Measurements from ENCODE around the gene FANCC.

The FANCC gene

DNA sequence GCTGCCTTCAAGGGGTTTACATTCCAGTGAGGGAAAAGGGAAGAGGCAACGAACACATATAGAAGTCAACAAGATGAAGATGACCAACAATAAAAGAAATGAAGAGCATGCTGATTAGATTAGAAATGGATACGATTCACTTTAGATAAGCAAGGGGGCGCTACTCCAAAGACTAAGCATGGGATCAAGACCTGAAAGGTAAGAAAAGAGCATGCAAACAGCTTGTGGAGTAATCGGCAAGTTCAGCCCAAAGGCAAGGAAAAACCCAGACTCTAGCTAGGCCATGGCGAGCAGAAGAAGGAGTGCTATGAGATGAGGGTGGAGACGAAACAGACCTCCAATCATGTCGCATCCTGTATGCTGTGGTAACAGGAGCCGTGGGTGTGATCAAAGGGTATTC lies 124.4 kb downstream of the FANCC start:
- no peak overlapping the region for H3K9ac ChIP-seq (ENCODE audit: low read depth, low read length)
- H3K9me3 ChIP-seq (ENCODE audit: control insufficient read depth, insufficient read depth, low read length) = no peaks in the 10 kb centered on the region
- H3K4me1 ChIP-seq (ENCODE audit: insufficient read depth, low read length) = peaks cover 14% of the 10 kb centered on the region
- H3K36me3 ChIP-seq (ENCODE audit: insufficient read depth, low read length) = no peaks in the 10 kb centered on the region

DNA sequence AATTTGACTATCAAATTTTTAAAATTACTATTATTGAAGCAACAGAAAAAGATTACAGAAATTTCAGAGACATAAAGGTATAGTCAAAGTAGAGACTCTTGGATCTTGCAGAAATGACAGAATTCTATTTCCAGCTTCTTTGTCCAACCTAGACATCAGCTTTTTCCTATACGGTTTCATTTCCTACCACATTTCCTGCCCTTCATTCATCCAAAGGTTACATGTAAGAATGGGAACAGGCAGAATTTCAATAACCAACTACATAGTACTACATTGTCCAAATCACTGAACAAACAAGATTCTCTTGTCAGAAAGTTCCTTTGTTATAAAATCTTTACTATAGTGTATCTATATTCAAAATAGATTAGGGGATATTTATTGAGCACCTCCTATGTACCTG lies 124.9 kb downstream of the FANCC start:
- H3K9me3 ChIP-seq (ENCODE audit: control insufficient read depth, insufficient read depth, low read length) = no peaks in the 10 kb centered on the region
- no peak overlapping the region for H3K9ac ChIP-seq (ENCODE audit: low read depth, low read length)
- H3K4me1 ChIP-seq (ENCODE audit: insufficient read depth, low read length) = peaks cover 14% of the 10 kb centered on the region
- no peaks in the 10 kb centered on the region for H3K36me3 ChIP-seq (ENCODE audit: insufficient read depth, low read length)

DNA sequence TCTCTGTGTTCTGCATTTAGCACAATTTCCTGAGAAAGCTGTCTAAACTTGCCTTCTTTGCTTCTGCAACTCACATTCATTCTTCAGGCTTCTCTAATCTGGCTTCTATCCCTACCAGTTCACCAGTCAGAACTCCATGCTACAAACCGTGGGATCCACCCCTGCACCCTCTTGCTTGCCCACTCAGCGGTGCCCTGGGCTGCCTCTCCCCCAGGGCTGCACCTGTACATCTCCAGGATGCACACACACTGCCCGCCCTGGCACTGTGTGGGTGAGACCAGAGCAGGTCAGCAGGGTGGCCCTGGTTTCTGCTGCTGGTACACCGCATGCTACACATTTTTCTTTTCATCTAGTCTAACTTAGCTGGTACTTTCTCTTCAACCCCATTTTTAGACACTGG lies 127.1 kb downstream of the FANCC start:
- no peak overlapping the region for H3K9ac ChIP-seq (ENCODE audit: low read depth, low read length)
- H3K9me3 ChIP-seq (ENCODE audit: control insufficient read depth, insufficient read depth, low read length) = no peaks in the 10 kb centered on the region
- peaks cover 14% of the 10 kb centered on the region for H3K4me1 ChIP-seq (ENCODE audit: insufficient read depth, low read length)
- no peaks in the 10 kb centered on the region for H3K36me3 ChIP-seq (ENCODE audit: insufficient read depth, low read length)

DNA sequence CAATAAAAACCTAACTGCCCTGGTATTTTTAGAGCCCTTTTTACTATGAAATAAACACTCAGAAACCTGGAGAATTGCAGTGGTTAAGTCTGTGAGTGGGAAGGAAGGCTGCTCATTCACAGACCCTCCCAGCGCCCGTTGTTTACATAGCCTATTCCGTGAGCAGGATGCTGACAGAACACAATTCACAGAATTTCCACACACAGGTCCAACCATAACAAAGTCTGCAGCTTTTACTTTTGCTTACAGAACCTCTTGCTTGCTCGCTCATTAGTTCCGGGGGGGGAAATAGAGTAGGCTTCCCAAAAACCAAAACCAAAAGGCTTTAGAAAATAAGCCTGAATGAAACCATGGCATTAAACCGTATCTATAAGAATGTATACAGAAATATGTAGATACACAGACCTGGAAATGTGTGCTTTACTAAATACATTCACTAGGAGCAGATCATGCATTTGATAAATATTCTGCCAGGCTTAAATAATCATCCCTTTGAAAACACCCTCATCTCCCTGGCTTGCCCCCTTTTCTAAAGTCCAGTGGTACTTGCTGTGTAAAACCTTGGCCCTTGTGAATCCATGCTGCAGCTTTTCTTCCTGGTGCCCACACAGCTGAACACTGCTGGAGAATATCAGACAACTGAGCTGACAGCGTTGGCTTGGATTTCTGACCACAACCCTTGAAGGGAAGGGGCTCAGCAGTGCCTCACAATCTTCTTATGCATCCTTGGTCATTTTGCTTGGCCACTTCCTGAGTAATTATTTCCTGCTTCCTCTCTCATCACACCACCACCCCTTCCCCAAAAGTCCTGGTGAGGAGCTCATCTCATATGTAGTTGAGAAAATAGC lies 128.0 kb downstream of the FANCC start:
- Histone ChIP-seq H3K9me3 (ENCODE audit: control insufficient read depth, insufficient read depth, low read length) (no peaks in the 10 kb centered on the region), H3K4me1 (ENCODE audit: insufficient read depth, low read length) (peaks cover 14% of the 10 kb centered on the region), H3K9ac (ENCODE audit: low read depth, low read length) (no peak overlapping the region), H3K36me3 (ENCODE audit: insufficient read depth, low read length) (no peaks in the 10 kb centered on the region)

DNA sequence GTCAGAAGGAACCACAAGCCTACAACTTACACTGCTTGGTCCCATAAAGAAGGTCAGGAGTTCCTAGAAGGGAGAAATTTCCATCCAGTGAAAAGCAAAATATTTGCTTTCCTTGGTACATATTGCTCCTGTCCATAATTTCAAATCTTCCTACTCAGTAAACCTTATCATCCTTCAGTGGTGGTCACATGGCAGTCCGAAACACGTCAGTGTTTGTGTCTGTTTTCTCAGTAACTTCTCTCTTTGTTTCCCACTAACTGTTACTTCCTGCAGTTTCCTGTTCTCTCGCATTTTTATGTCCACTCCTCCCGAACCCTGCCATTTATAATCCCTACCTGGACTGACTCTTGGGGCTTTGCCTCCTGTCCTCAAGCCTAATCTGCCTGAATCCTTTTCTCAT lies 129.1 kb downstream of the FANCC start:
- no peak overlapping the region for H3K9ac ChIP-seq (ENCODE audit: low read depth, low read length)
- peaks cover 16% of the 10 kb centered on the region for H3K4me1 ChIP-seq (ENCODE audit: insufficient read depth, low read length)
- H3K9me3 ChIP-seq (ENCODE audit: control insufficient read depth, insufficient read depth, low read length) = no peaks in the 10 kb centered on the region
- H3K36me3 ChIP-seq (ENCODE audit: insufficient read depth, low read length) = no peaks in the 10 kb centered on the region

DNA sequence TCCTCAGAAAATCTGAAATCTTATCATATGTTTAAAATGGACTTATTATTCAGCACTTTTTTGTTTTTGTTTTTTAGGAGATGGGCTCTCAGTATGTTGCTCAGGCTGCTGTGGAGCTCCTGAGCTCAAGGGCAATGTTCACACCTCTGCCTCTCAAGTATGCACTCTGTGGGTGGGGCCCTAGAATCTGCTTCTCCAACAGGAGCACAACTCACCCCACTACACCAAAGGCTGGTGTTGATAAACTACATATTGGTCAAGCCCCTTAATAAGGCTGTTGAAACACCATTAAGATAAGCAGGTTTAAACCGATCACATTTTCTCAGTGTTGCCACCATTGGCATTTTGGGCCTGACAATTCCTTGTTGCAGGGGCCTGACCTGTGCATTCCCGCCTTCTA lies 131.6 kb downstream of the FANCC start:
- no peak overlapping the region for H3K9ac ChIP-seq (ENCODE audit: low read depth, low read length)
- no peaks in the 10 kb centered on the region for H3K9me3 ChIP-seq (ENCODE audit: control insufficient read depth, insufficient read depth, low read length)
- no peaks in the 10 kb centered on the region for H3K36me3 ChIP-seq (ENCODE audit: insufficient read depth, low read length)
- H3K4me1 ChIP-seq (ENCODE audit: insufficient read depth, low read length) = peaks cover 18% of the 10 kb centered on the region

DNA sequence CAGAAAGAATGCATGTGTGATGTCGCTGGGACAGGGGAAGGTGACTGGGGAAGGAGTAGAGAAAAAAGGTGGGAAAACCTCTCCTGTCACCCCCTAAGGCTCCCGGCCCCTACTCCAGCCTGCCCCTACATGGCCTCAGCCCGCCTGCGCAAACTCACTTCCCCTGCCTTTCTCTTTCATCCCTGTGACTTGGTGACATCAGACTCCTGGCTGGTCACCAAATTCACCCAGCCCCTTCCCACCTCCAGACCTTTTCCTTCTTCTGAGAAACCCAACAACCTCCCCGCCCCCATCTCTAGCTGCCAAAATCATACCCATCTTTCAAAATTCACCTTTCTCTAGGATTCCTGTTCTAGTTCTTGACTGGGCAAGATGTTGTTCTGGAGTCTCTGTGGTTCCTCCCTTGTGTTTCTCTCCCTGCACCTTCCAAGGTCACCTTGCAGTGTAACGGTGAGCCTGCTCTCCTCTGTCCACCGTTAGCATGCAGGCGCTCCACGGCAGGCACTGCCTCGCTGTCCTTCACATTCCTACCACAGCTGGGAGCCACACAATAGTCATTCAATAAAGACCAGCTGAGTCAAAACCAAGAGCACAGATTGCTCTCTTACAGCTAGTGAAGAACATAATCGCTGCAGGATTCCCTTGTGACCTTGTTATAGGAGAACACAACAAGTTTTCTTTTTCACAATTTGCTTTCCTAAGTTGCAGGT lies 134.5 kb downstream of the FANCC start:
- H3K4me1 ChIP-seq (ENCODE audit: insufficient read depth, low read length) = peaks cover 8% of the 10 kb centered on the region
- H3K9ac ChIP-seq (ENCODE audit: low read depth, low read length) = no peak overlapping the region
- no peaks in the 10 kb centered on the region for H3K36me3 ChIP-seq (ENCODE audit: insufficient read depth, low read length)
- no peaks in the 10 kb centered on the region for H3K9me3 ChIP-seq (ENCODE audit: control insufficient read depth, insufficient read depth, low read length)

DNA sequence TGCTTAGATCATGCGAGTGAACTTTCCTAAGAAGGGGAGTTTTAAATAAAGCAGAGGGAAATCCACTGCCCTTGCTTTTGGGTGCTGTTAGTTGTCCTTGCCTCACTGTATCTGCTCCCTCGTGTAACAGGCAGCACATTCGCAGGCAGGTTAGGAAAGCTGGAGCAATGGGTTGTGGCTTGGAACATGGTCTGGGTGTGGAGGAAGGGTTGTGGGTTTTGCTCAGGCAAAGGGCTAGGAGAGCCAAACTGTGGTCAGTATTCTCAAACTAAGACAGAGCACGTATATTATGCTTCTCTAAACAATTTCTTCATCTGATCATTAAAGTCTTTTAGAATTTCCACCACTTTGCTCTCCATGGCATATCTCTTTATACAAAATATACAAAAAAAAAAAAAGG lies 135.7 kb downstream of the FANCC start:
- H3K4me1 ChIP-seq (ENCODE audit: insufficient read depth, low read length) = peaks cover 8% of the 10 kb centered on the region
- no peaks in the 10 kb centered on the region for H3K36me3 ChIP-seq (ENCODE audit: insufficient read depth, low read length)
- no peaks in the 10 kb centered on the region for H3K9me3 ChIP-seq (ENCODE audit: control insufficient read depth, insufficient read depth, low read length)
- H3K9ac ChIP-seq (ENCODE audit: low read depth, low read length) = no peak overlapping the region

DNA sequence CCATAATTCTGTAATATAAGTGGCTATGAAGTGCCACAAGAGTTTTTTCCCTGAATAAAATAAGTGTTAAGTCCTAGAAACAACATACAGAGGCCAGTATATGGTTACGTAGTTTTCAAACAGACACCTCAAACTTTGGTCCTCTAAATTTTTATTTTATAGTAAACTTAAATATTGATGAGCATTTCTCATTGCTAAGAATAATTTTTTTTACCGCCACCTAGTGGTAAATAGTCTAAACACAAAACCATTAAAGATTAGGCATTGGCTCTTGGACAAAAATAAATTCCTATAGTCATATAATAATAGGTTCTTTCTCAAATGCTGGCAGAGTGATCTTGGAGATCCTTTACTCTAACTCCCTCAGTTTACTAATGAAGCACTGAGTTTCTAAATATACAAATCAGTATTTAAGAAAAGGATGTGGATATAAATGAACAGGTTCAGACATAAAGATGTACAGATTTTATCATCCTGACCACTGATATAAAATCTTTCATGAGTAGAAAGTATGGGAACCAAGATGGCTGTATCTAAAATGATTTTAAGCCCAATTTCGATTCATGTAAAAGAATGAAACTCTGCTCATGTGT lies 136.2 kb downstream of the FANCC start:
- H3K9me3 ChIP-seq (ENCODE audit: control insufficient read depth, insufficient read depth, low read length) = no peaks in the 10 kb centered on the region
- no peaks in the 10 kb centered on the region for H3K36me3 ChIP-seq (ENCODE audit: insufficient read depth, low read length)
- no peak overlapping the region for H3K9ac ChIP-seq (ENCODE audit: low read depth, low read length)
- H3K4me1 ChIP-seq (ENCODE audit: insufficient read depth, low read length) = peaks cover 8% of the 10 kb centered on the region

DNA sequence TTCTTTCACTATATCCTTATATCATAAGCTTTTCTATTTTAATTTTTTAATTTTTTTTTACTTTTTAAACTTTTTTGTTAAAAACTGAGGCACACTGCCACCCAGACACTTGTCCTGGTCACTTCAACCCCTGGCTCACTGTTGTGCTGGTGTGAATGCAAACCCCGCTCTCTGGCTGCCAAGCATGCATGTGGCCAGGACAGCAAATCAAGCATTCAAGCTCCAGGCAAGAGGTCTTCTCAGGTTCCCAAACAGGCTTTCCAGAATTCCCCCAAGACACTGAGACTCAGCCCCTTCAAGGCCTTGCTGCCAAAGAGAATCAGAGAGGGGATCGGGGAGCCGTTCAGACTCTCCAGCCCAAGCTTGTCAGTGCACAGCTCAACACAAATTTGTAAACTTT lies 139.9 kb downstream of the FANCC start:
- H3K9ac ChIP-seq (ENCODE audit: low read depth, low read length) = no peak overlapping the region
- H3K4me1 ChIP-seq (ENCODE audit: insufficient read depth, low read length) = no peaks in the 10 kb centered on the region
- H3K9me3 ChIP-seq (ENCODE audit: control insufficient read depth, insufficient read depth, low read length) = no peaks in the 10 kb centered on the region
- no peaks in the 10 kb centered on the region for H3K36me3 ChIP-seq (ENCODE audit: insufficient read depth, low read length)

DNA sequence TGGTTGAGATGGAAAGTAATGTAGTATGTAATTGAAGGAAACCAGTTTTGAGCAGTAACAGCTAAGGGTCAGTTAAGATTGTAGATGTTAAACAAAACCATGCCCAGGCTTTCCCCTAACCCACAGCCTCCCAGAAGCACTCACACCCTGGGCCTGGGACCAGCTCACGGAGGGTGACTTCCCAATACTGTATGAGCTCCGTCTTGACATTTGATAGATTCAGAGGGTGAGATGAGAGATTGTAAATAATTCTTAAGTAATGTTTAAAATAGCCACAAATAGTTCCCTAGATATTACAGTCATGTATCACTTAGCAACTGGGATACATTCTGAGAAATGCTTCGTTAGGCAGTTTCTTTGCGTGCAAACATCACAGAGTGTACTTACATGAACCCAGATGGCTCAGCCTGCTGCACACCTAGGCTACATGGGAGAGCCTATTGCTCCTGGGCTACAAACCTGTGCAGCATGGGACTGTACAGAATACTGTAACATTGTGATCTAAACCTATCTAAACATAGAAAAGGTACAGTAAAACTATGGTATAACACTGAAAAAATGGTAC lies 140.7 kb downstream of the FANCC start:
- H3K9me3 ChIP-seq (ENCODE audit: control insufficient read depth, insufficient read depth, low read length) = no peaks in the 10 kb centered on the region
- H3K36me3 ChIP-seq (ENCODE audit: insufficient read depth, low read length) = no peaks in the 10 kb centered on the region
- H3K9ac ChIP-seq (ENCODE audit: low read depth, low read length) = no peak overlapping the region
- no peaks in the 10 kb centered on the region for H3K4me1 ChIP-seq (ENCODE audit: insufficient read depth, low read length)

DNA sequence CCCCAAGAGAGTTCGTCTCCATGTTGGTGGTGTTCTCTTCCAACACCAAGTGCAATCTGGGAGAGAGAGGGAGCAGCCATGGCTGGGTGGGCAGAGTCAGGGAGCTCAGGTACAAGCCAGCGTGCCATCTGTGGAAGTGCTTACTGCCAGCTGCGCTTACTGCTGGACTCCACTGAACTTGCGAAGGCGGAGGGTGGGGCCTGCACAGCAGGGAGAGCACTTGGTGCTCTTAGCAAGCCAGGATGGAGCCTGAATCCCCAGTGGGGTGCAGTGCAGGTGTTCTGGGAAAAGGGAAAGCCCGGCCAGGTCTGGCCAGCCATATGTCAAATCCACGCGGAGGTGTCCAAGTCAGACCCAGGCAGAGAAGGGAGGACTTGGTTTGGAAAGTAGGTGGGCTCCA lies 142.0 kb downstream of the FANCC start:
- Histone ChIP-seq H3K4me1 (ENCODE audit: insufficient read depth, low read length) (peaks cover 11% of the 10 kb centered on the region; the same call in 1 of the 2 replicates), H3K9me3 (ENCODE audit: control insufficient read depth, insufficient read depth, low read length) (no peaks in the 10 kb centered on the region), H3K9ac (ENCODE audit: low read depth, low read length) (no peak overlapping the region), H3K36me3 (ENCODE audit: insufficient read depth, low read length) (no peaks in the 10 kb centered on the region)

DNA sequence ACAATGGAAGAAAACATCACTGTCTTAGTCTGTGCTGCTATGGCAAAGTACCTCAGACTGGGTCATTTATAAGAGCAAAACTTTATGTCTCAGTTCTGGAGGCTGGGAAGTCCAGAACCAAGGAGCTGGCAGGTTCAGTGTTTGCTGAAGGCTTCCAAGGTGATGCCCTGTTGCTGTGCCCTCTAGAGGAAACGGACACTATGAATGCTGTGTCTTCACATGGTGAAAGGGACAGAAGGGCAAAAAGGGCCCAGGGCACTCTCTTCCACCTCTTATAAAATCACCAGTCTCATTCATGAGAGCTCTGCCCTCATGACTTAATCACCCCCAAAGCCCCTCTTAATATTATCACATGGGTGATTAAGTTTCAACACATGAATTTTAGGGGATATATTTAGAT lies 143.5 kb downstream of the FANCC start:
- H3K4me1 ChIP-seq (ENCODE audit: insufficient read depth, low read length) = peaks cover 11% of the 10 kb centered on the region; the same call in 1 of the 2 replicates
- no peaks in the 10 kb centered on the region for H3K9me3 ChIP-seq (ENCODE audit: control insufficient read depth, insufficient read depth, low read length)
- no peaks in the 10 kb centered on the region for H3K36me3 ChIP-seq (ENCODE audit: insufficient read depth, low read length)
- H3K9ac ChIP-seq (ENCODE audit: low read depth, low read length) = no peak overlapping the region

DNA sequence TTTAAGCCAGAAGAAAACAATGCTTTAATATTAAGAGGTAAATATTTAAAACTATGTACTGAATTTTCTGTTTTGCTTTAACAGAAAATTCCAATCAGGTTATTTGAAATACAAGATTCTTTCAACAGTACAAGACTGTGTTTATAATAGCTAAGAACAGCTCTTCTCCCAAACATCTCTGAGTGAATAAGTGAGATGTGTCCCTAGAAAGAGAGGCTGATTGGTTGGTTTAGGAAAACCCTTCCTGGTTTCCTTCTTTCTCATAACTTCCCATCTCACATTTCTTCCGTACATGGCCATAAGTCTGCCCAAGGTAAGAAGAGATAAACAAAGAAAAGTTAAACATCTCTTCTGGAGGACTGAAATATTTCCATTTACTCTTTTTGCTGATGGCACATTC lies 145.9 kb downstream of the FANCC start:
- Histone ChIP-seq H3K9me3 (ENCODE audit: control insufficient read depth, insufficient read depth, low read length) (no peaks in the 10 kb centered on the region), H3K9ac (ENCODE audit: low read depth, low read length) (no peak overlapping the region), H3K4me1 (ENCODE audit: insufficient read depth, low read length) (peaks cover 11% of the 10 kb centered on the region; the same call in 1 of the 2 replicates), H3K36me3 (ENCODE audit: insufficient read depth, low read length) (no peaks in the 10 kb centered on the region)

Data from ES-I3 (cell line).